ENCODE measurements around the gene RASD1. TPM values are rescaled to one million over a fixed set of nuclear protein-coding genes. Genes with fewer than 3 reads are reported as not detected.
"Not testable (repeated sequence)": the region's sequence is repeated elsewhere in the genome, so short reads cannot be mapped to it uniquely, and the experiment has no call there.

RASD1 gene
- polyA plus RNA-seq, 1 donor = 6.9 TPM

DNA sequence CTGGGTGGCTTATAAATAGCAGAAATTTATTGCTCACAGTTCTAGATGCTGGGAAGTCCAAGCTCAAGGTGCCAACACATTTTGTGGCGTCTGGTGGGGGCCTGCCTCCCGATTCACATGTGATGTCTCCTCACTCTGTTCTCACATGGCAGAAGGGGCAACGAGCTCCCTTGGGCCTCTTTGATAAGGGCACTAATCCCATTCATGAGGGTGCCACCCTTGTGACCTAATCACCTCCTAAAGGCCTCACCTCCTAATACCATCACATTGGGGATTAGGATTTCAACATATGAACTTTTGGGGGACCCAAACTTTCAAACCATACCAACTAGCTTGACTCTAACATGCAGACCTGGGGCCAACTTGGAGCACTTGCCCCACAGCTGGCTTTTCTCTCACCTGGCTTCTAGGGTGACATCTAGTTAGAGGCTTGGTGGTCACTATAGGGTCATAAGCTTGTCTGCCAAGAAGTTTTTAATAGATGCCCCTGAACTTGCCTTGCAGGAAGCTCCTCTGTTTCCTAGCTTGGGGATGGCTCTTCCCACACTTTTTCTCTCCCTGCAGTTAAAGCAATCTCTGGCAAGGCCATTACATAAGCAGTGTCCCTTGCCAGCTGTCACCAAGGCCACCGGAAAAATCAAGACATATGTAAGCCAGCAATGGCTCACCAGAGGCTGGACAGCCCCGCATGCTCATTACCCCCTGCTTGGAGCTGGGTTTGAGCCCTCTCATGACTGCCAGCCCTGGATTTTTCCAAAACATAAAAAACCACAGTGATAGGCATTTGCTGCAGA, 27.8 kb downstream of the RASD1 start:
- DNase-seq = no peak

- DNase-seq = no peak
Observed at GRCh38 chr17:17467720-17468119, 28.5 kb downstream of the RASD1 start.

GRCh38 chr17:17467016-17467415, 29.2 kb downstream of the RASD1 start:
- no peak for DNase-seq

- DNase-seq = no peak
Observed at GRCh38 chr17:17466511-17466910, 29.7 kb downstream of the RASD1 start.

GRCh38 chr17:17465878-17466277, 30.3 kb downstream of the RASD1 start:
- not testable (repeated sequence) for DNase-seq

DNA sequence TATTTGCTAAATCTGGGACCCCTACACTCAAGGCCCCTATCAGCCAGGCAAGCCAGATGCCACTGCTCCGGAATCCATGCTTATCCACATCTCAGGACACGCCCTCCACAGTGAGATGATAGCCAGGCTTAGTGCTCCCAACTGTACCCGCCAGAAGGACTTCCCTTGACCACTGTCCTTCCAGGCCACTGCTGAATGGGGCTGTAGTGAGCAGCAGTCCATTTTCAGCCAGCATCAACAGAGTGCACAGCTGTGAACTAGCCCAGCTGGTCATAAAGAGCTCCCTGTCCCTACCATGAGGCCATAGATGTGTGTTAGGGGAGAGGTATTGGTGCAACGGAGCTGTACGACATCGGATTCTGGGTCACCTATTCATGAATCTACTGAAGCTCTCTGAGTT, 32.4 kb downstream of the RASD1 start:
- DNase-seq = no peak

- no peak for DNase-seq
Observed at GRCh38 chr17:17462048-17462824, 34.0 kb downstream of the RASD1 start.

DNA sequence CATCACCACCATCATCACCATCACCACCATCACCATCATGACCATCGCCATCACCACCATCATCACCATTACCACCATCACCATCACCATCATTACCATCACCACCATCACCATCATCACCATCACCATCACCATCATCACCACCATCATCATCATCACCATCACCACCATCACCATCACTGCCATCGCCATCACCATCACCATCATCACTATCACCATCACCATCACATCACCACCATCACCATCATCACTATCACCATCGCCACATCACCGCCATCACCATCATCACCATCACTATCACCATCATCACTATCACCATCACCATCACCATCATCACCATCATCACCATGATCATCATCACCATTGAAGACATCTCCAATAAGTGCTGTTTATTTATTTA, 36.2 kb downstream of the RASD1 start:
- DNase-seq = no peak

DNA sequence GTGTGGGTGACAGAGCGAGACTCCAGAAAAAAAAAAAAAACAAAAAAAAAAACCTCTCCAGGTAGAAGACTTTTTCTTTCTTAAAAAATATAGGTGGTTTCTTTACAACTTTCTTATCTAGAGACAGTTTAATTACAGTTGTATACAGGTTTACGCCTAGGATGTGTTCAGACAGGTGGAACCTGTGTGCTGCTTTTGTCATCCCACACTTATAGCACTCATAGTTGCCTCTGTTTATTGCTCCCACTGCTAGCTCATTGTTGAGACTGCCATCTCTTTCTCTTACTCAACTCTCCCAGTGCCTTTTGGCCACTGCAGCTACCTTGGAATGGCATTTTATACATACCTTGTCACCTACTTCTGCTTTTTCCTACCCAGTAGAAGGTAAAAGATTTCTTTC, 38.5 kb downstream of the RASD1 start:
- no peak for DNase-seq

DNA sequence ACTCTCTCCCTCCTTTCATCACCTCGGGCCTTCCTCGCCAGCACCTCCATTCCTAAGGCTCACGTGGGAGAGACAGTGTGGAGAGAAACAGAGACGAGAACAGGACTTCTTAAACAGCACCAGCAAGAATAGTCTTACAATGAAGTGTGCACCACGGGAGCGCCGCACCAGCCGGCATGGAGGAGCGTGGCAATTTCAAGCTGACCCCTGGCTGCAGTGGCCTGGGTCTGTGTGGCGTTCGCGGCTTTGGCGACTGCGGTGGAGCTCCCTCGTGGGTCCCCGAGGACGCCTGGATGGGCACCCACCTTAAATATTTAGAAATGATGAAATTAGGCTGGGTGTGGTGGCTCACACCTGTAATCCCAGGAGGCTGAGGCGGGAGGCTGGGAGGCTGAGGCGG, 39.9 kb downstream of the RASD1 start:
- no peak for DNase-seq

DNA sequence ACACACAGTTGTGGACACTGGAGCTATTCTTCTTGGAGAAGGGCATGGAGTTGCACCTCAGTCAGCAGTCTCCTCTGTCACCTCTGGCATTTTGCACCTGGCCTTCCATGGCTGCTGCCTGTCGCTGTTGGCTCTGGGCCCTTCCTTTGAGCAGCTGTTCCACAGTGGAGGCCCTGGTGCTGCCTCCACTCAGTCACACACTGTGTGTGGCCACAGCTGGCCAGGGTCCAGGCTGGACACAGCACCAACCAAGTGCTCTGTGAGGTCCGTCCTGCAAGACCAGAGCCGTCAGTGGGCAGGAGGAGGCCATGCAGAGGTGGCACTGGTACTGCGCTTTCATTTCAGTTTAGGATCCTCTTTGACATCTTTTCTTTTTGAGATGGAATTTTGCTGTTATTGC, 41.0 kb downstream of the RASD1 start:
- DNase-seq = no peak

DNA sequence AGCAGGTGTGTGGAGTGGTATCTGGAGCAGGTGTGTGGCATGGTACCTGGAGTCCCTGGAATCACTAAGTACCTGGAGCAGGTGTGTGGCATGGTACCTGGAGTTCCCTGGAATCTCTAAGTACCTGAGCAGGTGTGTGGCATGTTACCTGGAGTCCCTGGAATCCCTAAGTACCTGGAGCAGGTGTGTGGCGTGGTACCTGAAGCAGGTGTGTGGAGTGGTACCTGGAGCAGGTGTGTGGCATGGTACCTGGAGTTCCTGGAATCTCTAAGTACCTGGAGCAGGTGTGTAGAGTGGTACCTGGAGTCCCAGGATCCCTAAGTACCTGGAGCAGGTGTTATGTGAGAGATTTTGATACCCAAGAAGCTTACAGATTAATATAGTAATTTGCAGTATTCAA, 41.5 kb downstream of the RASD1 start:
- not testable (repeated sequence) for DNase-seq

- DNase-seq = no peak
Observed at GRCh38 chr17:17454276-17454675, 41.9 kb downstream of the RASD1 start.

DNA sequence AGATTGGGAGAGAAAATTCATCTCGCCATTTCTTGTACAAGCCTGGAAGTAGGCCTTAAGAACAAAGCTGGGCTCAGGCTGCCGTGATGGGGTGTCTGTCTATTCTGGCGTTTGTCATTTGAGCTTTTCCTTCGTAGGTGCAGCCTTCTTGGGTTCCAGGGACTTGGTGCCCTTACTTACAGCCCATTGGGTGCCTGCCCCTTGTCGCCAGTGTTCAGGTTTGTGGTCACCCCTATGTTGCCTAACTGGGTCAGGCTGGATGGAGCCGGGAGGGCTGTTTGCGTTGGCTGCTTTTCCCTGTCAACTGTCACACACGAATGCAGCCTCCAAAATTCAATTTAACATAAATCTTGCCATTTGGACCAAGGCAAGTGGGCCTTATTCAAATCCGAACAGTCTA, 43.1 kb downstream of the RASD1 start:
- no peak for DNase-seq

GRCh38 chr17:17448723-17449122, 47.5 kb downstream of the RASD1 start:
- DNase-seq = no peak

- DNase-seq = no peak
Observed at GRCh38 chr17:17448076-17448475, 48.1 kb downstream of the RASD1 start.

DNA sequence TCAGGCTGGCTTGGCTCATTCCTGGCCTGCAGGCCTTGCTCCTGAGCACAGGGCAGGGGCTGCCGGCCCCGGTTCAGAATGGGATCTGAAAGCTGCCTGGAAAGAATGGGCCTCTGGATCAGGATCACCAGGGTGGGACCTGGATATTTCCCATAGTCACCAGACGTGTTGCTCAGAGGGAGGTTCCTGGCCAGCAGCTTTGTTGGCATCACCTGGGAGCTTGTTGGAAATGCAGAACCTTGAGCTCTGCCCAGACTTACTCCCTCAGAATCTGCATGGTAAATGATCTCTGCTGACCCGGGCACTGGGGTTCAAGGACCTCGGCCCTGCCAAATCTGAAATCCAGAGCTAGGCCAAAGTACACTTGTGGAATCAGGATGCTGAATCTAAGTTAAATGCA, 48.9 kb downstream of the RASD1 start:
- DNase-seq = no peak

GRCh38 chr17:17446666-17447155, 49.5 kb downstream of the RASD1 start:
- no peak for DNase-seq

- no peak for DNase-seq
Observed at GRCh38 chr17:17445925-17446665, 50.1 kb downstream of the RASD1 start.

DNA sequence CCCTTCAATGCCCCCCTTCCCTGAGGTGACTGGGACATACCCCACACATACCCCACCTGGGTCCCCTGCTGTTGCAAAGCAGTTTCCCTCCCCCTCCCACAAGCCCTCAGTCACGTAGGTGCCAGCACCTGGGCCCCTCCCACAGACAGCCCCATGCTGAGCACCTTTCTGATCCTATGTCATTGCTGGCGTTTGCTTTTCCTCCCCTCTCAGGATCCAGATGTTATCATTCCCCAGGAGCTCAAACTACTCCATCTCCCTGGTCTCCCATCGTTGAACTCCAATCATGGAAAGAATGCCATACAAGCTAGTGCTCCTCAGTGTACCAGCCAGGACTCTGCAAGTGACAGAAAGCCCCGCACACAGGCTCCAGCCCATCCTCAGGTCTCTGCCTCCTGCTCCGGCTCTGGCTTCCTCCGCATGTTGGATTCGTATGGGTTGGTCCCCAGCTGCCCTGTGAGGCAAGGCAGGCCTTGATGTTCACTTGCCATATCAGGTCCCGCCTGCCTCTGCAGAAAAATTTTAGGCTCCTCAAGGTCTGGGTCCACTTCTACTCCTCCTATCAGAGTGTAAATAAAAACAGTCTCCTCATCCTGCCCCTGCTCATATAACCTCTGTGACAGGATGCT, 50.8 kb downstream of the RASD1 start:
- DNase-seq = no peak

Measured in hindlimb muscle (tissue), 1 donor.